Measurements from ENCODE around the gene MRNIP.
"Not testable (repeated sequence)": the region's sequence is repeated elsewhere in the genome, so short reads cannot be mapped to it uniquely, and the experiment has no call there.

Gene MRNIP

GRCh38 chr5:179793468-179794139, 65.0 kb downstream of the MRNIP start, which contains the start of gene LTC4S:
Gene LTC4S, plus strand, starts transcription at chr5:179793986. Its CDS starts 95 bp downstream, at chr5:179794081.
- Histone ChIP-seq H3K36me3 (ENCODE audit: insufficient read depth, low read length) (no peaks in the 10 kb centered on the region), H3K79me2 (ENCODE audit: insufficient read depth, low read length) (no peaks in the 10 kb centered on the region), H3K4me2 (ENCODE audit: low read length) (no peak within 1 kb of the TSS; the same call in 1 of the 2 replicates), H3K9ac (ENCODE audit: low read length) (no peak within 1 kb of the TSS), H3K27me3 (ENCODE audit: insufficient read depth, low read length) (no peaks in the 10 kb centered on the region), H4K20me1 (ENCODE audit: insufficient read depth, low read length) (no peaks in the 10 kb centered on the region), H2AFZ (ENCODE audit: low read length) (no peak within 1 kb of the TSS), H3K4me1 (ENCODE audit: insufficient read depth, low read length, severe bottlenecking) (peaks cover 21% of the 10 kb centered on the region), H3K9me2 (ENCODE audit: low read depth, low read length) (no peaks in the 10 kb centered on the region), H3K27ac (ENCODE audit: low read depth, low read length, poor library complexity, severe bottlenecking) (no peak within 1 kb of the TSS), H3K9me3 (ENCODE audit: low read length) (no peaks in the 10 kb centered on the region), H3F3A (ENCODE audit: insufficient read depth, low read length) (no peaks in the 10 kb centered on the region), H3K4me3 (ENCODE audit: low read depth, low read length, poor library complexity, severe bottlenecking) (no peak within 1 kb of the TSS)
- TF ChIP-seq EZH2 (IDR thresholded peaks at IDR 0.05; ENCODE audit: borderline replicate concordance, low read length) (no peak), CTCF (IDR thresholded peaks at IDR 0.05; ENCODE audit: low read length) (no peak)

DNA sequence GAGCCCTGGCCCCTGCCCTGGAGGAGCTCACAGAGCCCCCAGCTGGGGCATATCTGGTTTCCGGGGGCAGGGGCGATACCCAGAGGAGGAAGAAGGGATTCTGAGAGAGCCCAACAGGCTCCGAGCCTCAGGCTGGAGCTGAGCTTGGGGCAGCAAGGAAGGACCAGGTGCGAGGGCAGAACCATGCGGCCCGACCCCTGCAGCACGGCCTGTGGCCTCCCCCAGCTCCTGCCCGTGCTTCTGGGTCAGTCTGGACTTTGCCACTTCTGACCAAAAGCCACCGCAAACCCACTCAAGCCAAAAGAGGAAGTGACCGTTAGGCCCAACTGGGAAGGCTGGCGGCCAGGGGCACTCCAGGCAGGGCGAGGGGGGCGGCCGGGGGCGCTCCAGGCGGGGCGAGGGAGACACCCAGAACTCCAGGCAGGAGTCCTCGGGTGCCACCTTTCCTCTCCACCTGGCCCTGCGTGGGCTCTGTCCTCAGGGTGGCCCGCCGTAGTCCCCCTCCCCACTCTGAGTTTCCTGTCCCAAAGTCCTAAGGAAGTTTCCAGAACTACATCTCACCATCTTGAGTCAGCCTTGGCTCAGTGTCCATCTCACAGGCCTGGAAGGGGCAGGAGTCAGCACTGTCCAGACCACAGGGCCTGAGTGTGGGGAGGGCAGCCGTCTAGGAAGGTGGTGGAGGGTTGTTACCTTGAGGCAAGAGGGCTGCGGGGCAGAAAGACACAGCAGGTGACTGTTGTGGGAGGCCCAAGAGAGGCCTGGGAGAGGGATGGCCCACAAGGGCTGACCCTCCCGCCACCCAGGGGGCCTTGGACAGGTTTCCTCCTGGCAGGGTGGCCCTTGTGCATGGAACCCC, 65.8 kb downstream of the MRNIP start:
- Histone ChIP-seq H3F3A (ENCODE audit: insufficient read depth, low read length) (no peaks in the 10 kb centered on the region), H4K20me1 (ENCODE audit: insufficient read depth, low read length) (no peaks in the 10 kb centered on the region), H3K36me3 (ENCODE audit: insufficient read depth, low read length) (no peaks in the 10 kb centered on the region), H3K9me2 (ENCODE audit: low read depth, low read length) (no peaks in the 10 kb centered on the region), H3K9ac (ENCODE audit: low read length) (no peak overlapping the region), H3K27me3 (ENCODE audit: insufficient read depth, low read length) (no peaks in the 10 kb centered on the region), H2AFZ (ENCODE audit: low read length) (no peak overlapping the region), H3K4me3 (ENCODE audit: low read depth, low read length, poor library complexity, severe bottlenecking) (no peak overlapping the region), H3K79me2 (ENCODE audit: insufficient read depth, low read length) (no peaks in the 10 kb centered on the region), H3K4me2 (ENCODE audit: low read length) (no peak overlapping the region), H3K4me1 (ENCODE audit: insufficient read depth, low read length, severe bottlenecking) (peaks cover 21% of the 10 kb centered on the region), H3K9me3 (ENCODE audit: low read length) (no peaks in the 10 kb centered on the region), H3K27ac (ENCODE audit: low read depth, low read length, poor library complexity, severe bottlenecking) (no peak overlapping the region)
- TF ChIP-seq EZH2 (IDR thresholded peaks at IDR 0.05; ENCODE audit: borderline replicate concordance, low read length) (no peak), CTCF (IDR thresholded peaks at IDR 0.05; ENCODE audit: low read length) (no peak)

- Histone ChIP-seq H3K9ac (ENCODE audit: low read length) (no peak overlapping the region), H3K79me2 (ENCODE audit: insufficient read depth, low read length) (no peaks in the 10 kb centered on the region), H4K20me1 (ENCODE audit: insufficient read depth, low read length) (no peaks in the 10 kb centered on the region), H2AFZ (ENCODE audit: low read length) (no peak overlapping the region), H3K9me2 (ENCODE audit: low read depth, low read length) (no peaks in the 10 kb centered on the region), H3K36me3 (ENCODE audit: insufficient read depth, low read length) (no peaks in the 10 kb centered on the region), H3K9me3 (ENCODE audit: low read length) (no peaks in the 10 kb centered on the region), H3K27me3 (ENCODE audit: insufficient read depth, low read length) (no peaks in the 10 kb centered on the region), H3K4me2 (ENCODE audit: low read length) (no peak overlapping the region), H3K27ac (ENCODE audit: low read depth, low read length, poor library complexity, severe bottlenecking) (no peak overlapping the region), H3F3A (ENCODE audit: insufficient read depth, low read length) (no peaks in the 10 kb centered on the region), H3K4me1 (ENCODE audit: insufficient read depth, low read length, severe bottlenecking) (peaks cover 21% of the 10 kb centered on the region), H3K4me3 (ENCODE audit: low read depth, low read length, poor library complexity, severe bottlenecking) (no peak overlapping the region)
- TF ChIP-seq CTCF (IDR thresholded peaks at IDR 0.05; ENCODE audit: low read length) (no peak), EZH2 (IDR thresholded peaks at IDR 0.05; ENCODE audit: borderline replicate concordance, low read length) (no peak)
Observed at GRCh38 chr5:179791881-179792611, 66.6 kb downstream of the MRNIP start.

GRCh38 chr5:179789278-179789677, 69.3 kb downstream of the MRNIP start:
- H3F3A ChIP-seq (ENCODE audit: insufficient read depth, low read length); H3K4me3 ChIP-seq (ENCODE audit: low read depth, low read length, poor library complexity, severe bottlenecking): not testable (repeated sequence)

More at GRCh38 chr5:179789278-179789677, 69.3 kb downstream of the MRNIP start:
- H3K9me3 ChIP-seq (ENCODE audit: low read length); H3K4me2 ChIP-seq (ENCODE audit: low read length); H3K27me3 ChIP-seq (ENCODE audit: insufficient read depth, low read length); H3K9me2 ChIP-seq (ENCODE audit: low read depth, low read length); H2AFZ ChIP-seq (ENCODE audit: low read length); H3K27ac ChIP-seq (ENCODE audit: low read depth, low read length, poor library complexity, severe bottlenecking); H3K36me3 ChIP-seq (ENCODE audit: insufficient read depth, low read length); H3K4me1 ChIP-seq (ENCODE audit: insufficient read depth, low read length, severe bottlenecking); H3K9ac ChIP-seq (ENCODE audit: low read length); H3K79me2 ChIP-seq (ENCODE audit: insufficient read depth, low read length); H4K20me1 ChIP-seq (ENCODE audit: insufficient read depth, low read length): not testable (repeated sequence)

All from OCI-LY1 (cell line).